ENCODE data around the gene DUSP8. TPM values are rescaled to one million over a fixed set of nuclear protein-coding genes. Genes with fewer than 3 reads are reported as not detected.

DUSP8 gene
- total and polyA plus RNA-seq, 9 of the 15 experiments (the other 6 are each of a cell fraction or from before 2014, with no cell fraction given), result 0.14 to 2.0 (median 0.86) TPM; not detected in 2

- no peak for TF ChIP-seq ZNF609 (CRISPR knock-in tag; IDR thresholded peaks at IDR 0.05; ENCODE audit: borderline replicate concordance)
- no peak for TF ChIP-seq TEAD1 (CRISPR knock-in tag; IDR thresholded peaks at IDR 0.05)
- TF ChIP-seq KLF10 (CRISPR knock-in tag; IDR thresholded peaks at IDR 0.05), result no peak
- TF ChIP-seq UBTF (IDR thresholded peaks at IDR 0.05; ENCODE audit: borderline replicate concordance in 1 of 2, low read depth in 2 of 2, low read length in 2 of 2), result no peak
Observed at GRCh38 chr11:1597994-1598380, 25.9 kb upstream of the DUSP8 start, which contains the start of gene KRTAP5-2 (continued).
